Epithelial cell of esophagus (primary cell): ENCODE measurements around the gene ABCA4.
A peak's percentile ranks its signal among the peaks of the same experiment; 100 is the strongest.
"Not testable (repeated sequence)": the region's sequence is repeated elsewhere in the genome, so short reads cannot be mapped to it uniquely, and the experiment has no call there.

Experiments
- DNase-seq: peaks from one replicate; pipeline ENCODE4 v3.0.0; 2010; ENCODE audit warnings: low read depth
- H3K4me3 ChIP-seq: 2 replicates; pipeline ENCODE4 v1.5.1; 2011; ENCODE audit warnings: mild to moderate bottlenecking, low read length, control low read depth
- TF ChIP-seq, protein P1 (sequence below): IDR thresholded peaks from 2 replicates; pipeline ENCODE4 v1.5.1; 2011; ENCODE audit warnings: low read depth, mild to moderate bottlenecking, low read length, control low read depth, inconsistent platforms; ENCODE audit not compliant: insufficient read depth; ENCODE audit errors: missing control alignments

The ABCA4 gene

DNA sequence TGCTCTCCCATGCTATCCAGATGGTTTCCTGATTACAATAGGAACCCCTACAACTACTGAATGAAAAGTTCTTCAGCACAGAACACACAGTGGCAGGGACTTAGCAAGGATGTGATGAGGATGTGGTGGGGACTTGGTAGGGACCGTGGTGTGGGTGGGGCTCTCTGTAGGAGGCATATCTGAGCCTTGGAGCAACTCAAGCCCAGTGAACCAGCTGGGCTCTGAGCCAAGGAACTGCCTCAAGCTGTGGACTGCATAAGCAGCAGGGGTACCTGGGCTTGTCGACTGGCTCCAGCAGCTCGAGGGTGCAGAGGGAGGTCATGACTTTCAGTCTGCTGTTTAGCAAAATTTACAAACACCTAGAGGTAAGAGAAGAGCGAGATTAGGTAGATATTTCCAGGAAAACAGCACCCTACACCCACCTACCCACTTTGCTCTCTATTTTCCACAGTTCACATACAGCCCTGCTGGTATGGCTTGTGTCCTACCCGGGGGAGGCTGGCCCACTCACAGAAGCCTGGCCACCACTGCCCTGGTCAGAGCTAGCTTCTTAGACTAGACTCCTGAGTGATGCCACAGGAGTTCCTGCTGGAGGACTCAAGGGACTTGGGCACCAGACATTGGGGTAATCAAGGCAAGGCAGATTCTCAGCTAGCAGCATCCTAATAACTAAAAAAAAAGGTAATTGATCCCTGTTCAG lies 125.0 kb downstream of the ABCA4 start:
- TF ChIP-seq, protein P1, sequence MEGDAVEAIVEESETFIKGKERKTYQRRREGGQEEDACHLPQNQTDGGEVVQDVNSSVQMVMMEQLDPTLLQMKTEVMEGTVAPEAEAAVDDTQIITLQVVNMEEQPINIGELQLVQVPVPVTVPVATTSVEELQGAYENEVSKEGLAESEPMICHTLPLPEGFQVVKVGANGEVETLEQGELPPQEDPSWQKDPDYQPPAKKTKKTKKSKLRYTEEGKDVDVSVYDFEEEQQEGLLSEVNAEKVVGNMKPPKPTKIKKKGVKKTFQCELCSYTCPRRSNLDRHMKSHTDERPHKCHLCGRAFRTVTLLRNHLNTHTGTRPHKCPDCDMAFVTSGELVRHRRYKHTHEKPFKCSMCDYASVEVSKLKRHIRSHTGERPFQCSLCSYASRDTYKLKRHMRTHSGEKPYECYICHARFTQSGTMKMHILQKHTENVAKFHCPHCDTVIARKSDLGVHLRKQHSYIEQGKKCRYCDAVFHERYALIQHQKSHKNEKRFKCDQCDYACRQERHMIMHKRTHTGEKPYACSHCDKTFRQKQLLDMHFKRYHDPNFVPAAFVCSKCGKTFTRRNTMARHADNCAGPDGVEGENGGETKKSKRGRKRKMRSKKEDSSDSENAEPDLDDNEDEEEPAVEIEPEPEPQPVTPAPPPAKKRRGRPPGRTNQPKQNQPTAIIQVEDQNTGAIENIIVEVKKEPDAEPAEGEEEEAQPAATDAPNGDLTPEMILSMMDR: no peak

DNA sequence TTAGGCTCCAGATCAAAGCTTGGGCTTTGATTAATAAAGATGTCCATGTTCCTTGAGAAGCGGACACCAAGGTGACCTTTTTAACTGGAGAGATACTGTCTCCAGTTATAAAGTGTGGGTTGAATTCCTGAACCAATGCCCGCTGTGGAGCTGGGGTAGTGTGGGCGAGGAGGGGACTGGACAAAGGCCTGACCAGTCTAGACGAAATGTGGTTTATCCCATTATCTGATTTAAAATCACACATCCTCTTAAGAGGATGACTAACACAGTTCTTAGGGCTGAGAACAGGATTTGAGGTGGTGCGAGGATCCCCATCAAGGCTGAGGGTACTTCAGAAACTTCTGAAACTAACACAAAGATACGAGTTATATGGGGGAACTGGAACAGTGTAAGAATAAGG lies 127.2 kb downstream of the ABCA4 start:
- TF ChIP-seq, protein P1: no peak
- no peak overlapping the region for H3K4me3 ChIP-seq
- peak; percentile 35 for DNase-seq

More for the DNA sequence above, 125.0 kb downstream of the ABCA4 start:
- H3K4me3 ChIP-seq: no peak overlapping the region
- no peak for DNase-seq

DNA sequence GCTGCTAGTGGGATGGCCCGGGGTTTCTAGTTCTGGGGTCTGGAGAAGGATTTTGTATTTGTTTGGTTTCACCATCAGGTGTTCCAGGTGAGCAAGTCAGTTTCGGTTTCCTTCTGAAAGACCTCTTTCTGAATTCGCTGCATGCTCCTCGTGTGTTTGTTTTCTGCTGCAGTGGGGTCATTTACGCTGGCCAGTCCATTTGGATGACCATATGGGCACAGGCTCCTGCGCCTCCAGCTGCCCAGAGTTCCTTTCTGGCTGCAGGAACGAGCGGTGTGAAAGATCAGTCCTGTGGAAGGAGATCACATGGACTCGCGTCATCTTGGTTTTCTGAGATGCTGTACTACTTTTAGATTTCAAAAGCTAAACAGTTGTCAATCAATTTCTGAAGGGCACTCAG lies 128.0 kb downstream of the ABCA4 start:
- no peak for DNase-seq
- no peak overlapping the region for H3K4me3 ChIP-seq
- TF ChIP-seq, protein P1: no peak

DNA sequence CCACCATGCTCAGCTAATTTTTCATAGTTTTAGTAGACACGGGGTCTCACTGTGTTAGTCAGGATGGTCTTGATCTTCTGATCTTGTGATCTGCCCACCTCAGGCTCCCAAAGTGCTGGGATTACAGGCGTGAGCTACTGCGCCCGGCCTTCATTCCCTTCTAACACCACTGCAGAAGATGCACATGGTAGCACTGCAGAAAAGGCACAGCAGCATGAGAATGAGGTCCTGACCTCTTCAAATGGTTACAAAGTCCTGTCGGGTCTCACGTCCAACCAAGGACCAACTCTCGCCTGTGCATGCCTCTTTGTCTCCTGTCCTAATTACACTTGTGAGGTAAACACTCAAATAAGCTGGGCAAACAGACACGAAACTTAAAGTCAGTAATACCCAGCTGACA lies 128.8 kb downstream of the ABCA4 start:
- no peak for DNase-seq
- TF ChIP-seq, protein P1: no peak
- H3K4me3 ChIP-seq: no peak overlapping the region

DNA sequence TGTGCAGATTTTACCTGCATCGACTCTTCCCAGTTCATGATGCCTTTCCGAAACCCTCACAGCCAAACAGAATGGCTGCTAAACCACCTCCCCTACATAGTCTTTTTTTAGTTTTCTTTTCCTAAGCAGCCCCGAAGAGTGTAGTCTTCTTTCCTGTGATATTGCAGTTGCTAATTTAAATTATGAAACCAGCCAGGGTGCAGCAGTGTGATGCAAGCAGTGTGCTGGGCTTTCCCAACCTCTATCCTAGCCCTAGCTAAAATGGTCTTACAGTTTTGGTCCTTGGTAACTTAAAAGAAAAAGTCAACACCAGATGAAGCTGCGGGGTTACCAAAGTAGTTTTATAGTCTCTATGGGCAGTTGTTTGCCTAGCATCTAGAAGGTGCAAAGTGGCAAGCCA lies 129.7 kb downstream of the ABCA4 start:
- no peak overlapping the region for H3K4me3 ChIP-seq
- TF ChIP-seq, protein P1: no peak
- no peak for DNase-seq

DNA sequence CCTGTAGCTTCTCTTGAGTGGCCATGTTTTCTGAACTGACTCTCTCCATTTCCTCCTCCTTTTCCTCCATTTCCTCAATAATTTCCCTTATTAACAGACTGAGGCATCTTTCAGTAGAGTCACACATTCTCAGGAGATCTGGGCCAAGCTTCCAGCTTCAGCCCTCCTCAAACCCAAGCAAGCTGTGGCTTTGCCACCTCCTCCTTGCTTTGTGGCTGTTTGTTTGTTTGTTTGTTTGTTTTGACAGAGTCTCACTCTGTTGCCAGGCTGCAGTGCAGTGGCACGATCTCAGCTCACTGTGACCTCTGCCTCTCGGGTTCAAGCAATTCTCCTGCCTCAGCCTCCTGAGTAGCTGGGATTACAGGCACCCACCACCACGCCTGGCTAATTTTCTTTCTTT lies 130.5 kb downstream of the ABCA4 start:
- not testable (repeated sequence) for H3K4me3 ChIP-seq, DNase-seq

DNA sequence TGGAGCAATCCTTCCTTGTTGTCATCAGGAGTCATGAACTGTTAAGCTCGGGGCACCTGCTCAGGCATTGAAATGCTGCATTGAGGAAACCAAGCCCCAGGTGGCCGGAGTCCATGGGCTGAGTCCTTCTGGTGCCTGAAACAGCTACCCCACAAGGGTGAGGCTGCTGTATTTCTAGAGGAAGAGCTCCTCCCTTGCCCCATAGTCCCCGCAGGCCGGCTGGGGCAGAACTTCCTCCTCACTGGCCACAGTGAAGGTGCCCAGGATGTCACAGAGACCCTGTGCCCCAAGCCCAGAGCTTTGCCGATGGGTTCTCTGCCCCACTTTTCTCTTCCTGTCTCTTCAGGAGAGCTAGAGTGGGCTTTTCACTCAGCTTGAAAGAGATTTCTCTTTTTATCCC lies 130.9 kb downstream of the ABCA4 start:
- TF ChIP-seq, protein P1: no peak
- DNase-seq: no peak
- no peak overlapping the region for H3K4me3 ChIP-seq

DNA sequence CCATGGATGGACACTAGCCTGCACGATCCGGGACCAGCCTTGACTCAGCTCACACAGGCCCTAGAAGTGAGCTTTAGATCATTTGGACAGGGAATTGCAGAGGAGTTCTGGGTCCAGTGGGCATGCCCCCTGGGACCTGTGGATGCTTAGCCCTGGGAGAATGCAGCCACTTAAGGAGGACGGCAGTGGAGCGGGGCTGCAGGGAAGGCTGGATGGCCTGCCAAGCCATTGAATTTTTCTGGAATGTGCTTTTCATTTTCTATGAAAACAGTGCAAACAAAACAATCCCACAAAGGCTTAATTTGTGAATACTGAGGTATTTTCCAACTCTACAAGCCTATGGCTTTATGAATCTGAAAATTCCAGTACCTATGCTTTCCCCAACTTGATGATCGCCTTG lies 131.3 kb downstream of the ABCA4 start:
- H3K4me3 ChIP-seq: no peak overlapping the region
- TF ChIP-seq, protein P1: no peak

More for the DNA sequence above, 131.3 kb downstream of the ABCA4 start:
- no peak for DNase-seq
